GM13977 (cell line): Measurements from ENCODE around the gene PGA4.
"Not testable (repeated sequence)": the region's sequence is repeated elsewhere in the genome, so short reads cannot be mapped to it uniquely, and the experiment has no call there.

ENCODE experiments used
- DNase-seq: peaks from one replicate; pipeline ENCODE4 v3.0.0; 2012; ENCODE audit warnings: low spot score
- CTCF ChIP-seq: IDR thresholded peaks from 2 replicates; pipeline ENCODE4 v1.5.1; 2012; ENCODE audit warnings: mild to moderate bottlenecking, control low read depth; ENCODE audit not compliant: insufficient read depth; ENCODE audit errors: extremely low read depth, missing control alignments
- in situ Hi-C: fragments of 300-500 bp; cut with MboI; formaldehyde crosslinking; loops from one replicate; pipeline ENCODE4 v1.12.0; 2022; ENCODE audit warnings: low sequenced_read_pairs, low pct_unique_long_range_greater_than_20kb, mixed read lengths, inconsistent platforms; ENCODE audit not compliant: unreplicated experiment

PGA4 gene

GRCh38 chr11:61222047-61222446 is at the start of gene PGA4:
TSS of gene PGA4 (plus strand) at chr11:61222347. CDS start at chr11:61222401, 54 bp downstream.
- in situ Hi-C loops, DNase-seq: not testable (repeated sequence)

GRCh38 chr11:61172356-61172755 is 49.8 kb upstream of the PGA4 start:
- DNase-seq = no peak
- TF ChIP-seq CTCF = no peak
- in situ Hi-C loops = no loop called here

GRCh38 chr11:61172888-61173287 is 49.3 kb upstream of the PGA4 start:
- DNase-seq = no peak
- no peak for TF ChIP-seq CTCF
- in situ Hi-C loops = no loop called here

GRCh38 chr11:61173456-61173855 is 48.7 kb upstream of the PGA4 start:
- peak; percentile 37 for TF ChIP-seq CTCF
- DNase-seq = no peak
- in situ Hi-C loops = no loop called here

- in situ Hi-C loops = no loop called here
- no peak for DNase-seq
- TF ChIP-seq CTCF = no peak
Observed at GRCh38 chr11:61174273-61174672, 47.9 kb upstream of the PGA4 start.

- TF ChIP-seq CTCF = no peak
- no peak for DNase-seq
- in situ Hi-C loops = loop anchor here (25.0 kb wide), 1 partner anchor 338 kb away; the partner anchor contains the start of gene CCDC86
Observed at GRCh38 chr11:61174949-61175348, 47.2 kb upstream of the PGA4 start.

- no peak for DNase-seq
- in situ Hi-C loops = loop anchor here (25.0 kb wide), 1 partner anchor 339 kb away; the partner anchor contains the start of gene CCDC86
- TF ChIP-seq CTCF = no peak
Observed at GRCh38 chr11:61176446-61176845, 45.7 kb upstream of the PGA4 start.

- in situ Hi-C loops = loop anchor here (25.0 kb wide), 1 partner anchor 343 kb away; the partner anchor contains the start of gene CCDC86
- not testable (repeated sequence) for DNase-seq
Observed at GRCh38 chr11:61180205-61180604, 41.9 kb upstream of the PGA4 start.
